HG03469 (cell line): ENCODE results near the gene OR2Y1.
A peak's percentile ranks its signal among the peaks of the same experiment; 100 is the strongest.
"Not testable (repeated sequence)": the region's sequence is repeated elsewhere in the genome, so short reads cannot be mapped to it uniquely, and the experiment has no call there.

Experiments used
- ATAC-seq: cut with Tn5 transposase; IDR thresholded peaks from one replicate; pipeline ENCODE4 v1.9.1; 2021; ENCODE audit warnings: mild to moderate bottlenecking, moderate library complexity, moderate number of reproducible peaks; ENCODE audit not compliant: unreplicated experiment

Gene OR2Y1, protein sequence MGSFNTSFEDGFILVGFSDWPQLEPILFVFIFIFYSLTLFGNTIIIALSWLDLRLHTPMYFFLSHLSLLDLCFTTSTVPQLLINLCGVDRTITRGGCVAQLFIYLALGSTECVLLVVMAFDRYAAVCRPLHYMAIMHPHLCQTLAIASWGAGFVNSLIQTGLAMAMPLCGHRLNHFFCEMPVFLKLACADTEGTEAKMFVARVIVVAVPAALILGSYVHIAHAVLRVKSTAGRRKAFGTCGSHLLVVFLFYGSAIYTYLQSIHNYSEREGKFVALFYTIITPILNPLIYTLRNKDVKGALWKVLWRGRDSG

DNA sequence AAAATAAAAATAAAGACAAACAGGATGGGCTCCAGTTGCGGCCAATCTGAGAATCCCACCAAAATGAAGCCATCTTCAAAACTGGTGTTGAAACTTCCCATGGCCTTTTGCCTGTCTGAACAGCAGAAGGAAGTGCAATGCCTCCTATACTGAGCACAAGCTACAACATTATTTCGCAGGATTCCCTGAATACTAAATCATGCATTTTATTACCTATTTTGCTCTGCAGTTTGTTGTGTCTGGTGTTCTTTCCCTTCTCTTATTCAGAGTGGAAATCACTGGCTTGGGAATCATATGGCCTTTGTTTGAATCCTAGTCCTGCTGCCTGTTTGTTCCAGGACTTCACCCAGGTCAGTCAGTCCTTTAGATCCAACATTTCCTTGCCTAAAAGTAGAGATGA lies at the start of gene OR2Y1:
OR2Y1 (minus strand) TSS at position 101 of the 400 bp plus-strand sequence; CDS start at position 101, 0 bp downstream.
- ATAC-seq, result no peak

- not testable (repeated sequence) for ATAC-seq
Observed at GRCh38 chr5:180788651-180789410, 49.0 kb upstream of the OR2Y1 start.

GRCh38 chr5:180787711-180788431 lies 48.0 kb upstream of the OR2Y1 start:
- no peak for ATAC-seq

DNA sequence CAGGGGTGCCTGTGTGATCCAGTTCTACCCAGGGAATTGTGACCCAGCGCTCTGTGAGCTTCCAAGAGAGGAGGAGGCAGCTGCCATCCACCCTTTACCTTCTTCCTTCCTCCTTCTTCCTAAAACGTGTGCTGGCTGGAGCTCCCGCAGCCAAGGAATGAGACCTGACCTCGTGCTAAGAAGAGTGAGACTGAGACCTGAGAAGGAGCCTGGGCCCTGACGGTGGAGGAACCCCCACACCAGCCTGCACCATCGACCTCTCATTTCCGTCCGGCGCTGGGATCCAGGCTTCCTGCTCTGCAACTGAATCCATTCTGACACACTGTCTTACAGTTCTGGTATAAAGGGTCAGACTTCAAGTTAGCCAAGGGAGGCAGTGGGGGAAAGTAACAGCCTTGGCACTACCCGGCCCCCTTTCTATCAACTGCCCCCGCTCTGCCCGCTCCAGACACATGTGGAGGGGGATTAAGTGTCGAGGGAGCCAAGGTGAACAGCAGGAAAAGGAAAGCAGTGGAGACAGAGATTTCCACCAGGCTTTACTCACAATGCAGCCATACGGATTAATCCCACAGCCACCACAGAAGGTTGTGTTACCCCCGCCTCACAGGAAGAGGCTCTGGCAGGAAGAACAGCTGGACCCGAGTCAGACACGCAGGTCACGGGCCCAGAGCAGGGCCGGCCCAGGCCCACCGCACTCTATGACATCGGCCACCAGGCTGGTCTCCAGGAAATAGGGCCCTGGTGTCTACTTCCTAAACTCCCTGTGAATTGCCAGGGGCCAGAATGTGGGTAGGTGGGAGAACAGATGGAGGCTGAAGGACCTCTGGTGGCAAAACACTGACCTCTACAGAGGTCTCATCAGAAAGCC lies 46.9 kb upstream of the OR2Y1 start:
- no peak for ATAC-seq

GRCh38 chr5:180785794-180786221 lies 46.0 kb upstream of the OR2Y1 start:
- no peak for ATAC-seq

DNA sequence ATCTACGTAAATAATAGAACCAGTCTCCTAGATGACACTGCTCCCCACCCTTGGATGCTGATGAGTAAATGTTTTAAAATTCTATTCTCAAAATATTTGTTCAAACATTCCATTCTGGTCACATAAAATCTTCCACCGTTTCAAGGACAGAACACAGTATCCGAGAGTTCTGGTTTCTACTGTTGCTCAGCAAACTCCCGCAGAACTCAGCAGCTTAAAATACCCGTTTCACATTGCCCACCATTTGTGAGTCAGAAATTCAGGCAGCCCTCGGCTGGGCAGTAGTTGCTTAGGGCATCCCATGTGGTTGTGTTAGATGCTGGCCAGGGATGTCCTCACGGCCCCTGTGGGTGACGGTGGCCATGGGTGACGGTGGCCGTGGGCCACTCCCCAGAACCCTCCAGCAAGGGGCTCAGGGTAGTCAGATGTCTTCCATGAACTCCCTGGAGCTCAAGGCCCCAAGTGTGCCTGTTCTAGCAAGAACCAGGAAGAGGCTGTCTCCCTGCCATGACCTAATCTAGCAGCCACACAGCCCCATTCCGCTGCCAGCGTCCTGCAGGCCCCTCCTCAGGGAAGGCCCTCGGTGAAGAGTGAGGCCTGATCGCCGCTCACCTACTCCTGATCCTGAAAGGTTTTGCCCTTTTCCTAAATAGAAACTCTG lies 45.4 kb upstream of the OR2Y1 start:
- ATAC-seq, result no peak

DNA sequence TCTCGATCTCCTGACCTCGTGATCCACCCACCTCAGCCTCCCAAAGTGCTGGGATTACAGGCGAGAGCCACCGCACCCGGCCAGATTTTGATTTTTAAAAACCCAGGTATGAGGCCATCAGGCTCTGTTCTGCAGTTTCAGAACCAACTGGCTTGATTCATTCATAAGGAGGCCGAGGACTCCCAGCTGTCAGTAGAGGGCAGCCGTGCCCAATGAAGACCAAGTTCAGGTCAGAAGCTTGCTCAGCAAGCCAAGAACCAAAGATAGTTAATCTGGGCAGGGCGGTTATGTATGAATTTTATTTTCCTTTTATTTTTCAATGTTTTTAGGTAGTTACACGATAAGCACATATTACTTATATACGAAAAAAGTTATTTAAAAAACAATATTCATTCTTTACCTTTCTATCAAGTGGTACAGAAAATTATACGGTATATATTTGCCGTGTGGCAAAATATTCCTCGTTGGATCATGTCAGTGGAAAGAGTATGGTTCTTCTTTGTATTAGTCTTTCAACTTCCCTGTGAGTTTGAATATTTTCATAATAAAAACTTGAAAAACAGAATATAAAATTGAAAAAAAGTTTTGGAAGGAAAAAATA lies 44.7 kb upstream of the OR2Y1 start:
- ATAC-seq, result peak; percentile 52

DNA sequence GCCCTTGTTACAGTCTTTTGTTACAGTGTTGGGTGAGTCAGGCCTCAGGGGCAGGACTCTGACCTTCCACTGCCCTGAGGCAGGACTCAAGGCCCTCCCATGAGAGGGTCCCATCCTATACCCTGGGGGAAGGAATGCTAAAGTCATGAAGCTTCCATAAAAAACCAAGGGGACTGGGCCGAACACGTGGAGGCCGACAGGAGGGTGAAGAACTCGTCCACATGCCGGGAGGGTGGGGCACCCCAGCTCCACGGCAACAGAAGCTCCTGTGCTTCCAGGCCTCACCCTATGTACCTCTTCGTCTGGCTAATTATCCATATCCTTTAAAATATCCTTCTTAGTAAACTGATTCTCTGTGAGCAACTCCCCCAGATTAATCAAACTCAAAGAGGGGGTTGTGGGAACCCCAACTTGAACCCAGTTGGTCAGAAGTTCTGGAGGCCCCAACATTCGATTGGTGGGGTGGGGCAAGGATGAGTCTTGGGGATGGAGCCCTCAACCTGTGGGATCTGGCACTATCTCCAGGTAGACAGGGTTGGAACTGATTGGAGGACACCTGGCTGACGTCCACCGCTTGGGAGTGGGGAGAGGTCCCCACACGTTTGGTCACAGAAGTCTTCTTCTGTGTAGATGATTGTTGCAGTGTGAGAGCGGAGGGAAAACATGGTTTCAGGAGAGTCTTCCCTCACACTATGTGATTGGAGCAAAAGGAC lies 43.6 kb upstream of the OR2Y1 start:
- no peak for ATAC-seq

DNA sequence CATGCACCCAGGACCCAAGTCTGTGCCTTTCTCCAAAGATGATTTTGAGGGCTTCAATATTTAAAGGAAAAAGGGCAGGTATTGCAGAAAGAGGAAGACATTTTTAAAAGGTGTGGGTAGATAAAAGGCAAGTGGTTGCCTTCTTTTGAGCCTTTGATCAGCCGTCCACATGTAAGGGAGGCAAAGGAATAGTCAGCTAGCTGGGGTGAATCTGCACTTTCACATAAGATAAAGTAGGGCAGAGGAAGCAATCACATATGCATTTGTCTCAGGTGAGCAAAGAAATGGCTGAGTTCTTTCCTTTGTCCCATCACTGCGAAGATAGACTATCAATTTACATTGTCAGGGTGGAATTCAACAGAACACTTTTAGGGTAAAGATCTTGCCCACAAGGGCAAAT lies 42.9 kb upstream of the OR2Y1 start:
- no peak for ATAC-seq

DNA sequence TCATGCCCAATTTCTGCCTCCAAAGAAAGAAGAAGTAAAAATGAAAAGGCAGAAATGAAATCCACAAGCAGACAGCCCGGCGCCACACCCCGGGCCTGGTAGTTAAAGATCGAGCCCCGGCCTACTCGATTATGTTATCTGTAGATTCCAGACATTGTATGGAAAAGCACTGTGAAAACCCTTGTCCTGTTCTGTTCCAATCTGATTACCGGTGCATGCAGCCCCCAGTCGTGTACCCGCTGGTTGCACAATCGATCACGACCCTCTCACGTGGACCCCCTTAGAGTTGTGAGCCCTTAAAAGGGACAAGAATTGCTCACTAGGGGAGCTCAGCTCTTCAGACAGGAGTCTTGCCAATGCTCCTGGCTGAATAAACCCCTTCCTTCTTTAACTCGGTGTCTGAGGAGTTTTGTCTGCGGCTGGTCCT lies 42.1 kb upstream of the OR2Y1 start:
- ATAC-seq, result not testable (repeated sequence)

DNA sequence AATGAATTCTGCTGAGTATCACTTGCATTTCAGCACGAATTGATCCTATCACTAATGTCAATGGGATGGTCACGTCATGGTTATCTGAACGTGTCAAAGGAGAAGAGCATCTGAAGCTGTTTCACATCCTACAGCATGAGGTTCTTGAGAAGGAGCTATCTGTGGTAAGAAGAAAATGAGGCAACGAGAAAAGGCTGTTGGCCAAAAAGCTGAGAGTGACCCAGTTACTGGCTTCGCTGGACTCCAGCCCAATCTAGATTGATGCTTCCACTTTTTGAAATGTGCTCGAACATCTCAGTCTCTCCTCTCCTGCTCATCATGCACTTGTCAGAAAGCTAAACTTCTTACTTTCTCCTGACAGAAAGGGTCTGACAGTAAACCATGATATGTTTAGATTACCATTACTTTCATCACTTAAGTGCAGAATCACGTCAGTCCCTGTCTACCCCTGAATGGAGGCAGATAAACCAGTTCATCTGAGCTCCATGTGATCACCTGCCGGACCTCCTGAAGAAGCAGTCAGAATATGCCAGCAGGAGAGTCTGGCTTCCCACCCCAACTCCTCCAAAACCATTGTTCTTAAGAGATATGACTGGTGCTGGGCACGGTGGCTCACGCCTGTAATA lies 40.2 kb upstream of the OR2Y1 start:
- ATAC-seq, result no peak

GRCh38 chr5:180777475-180777874 lies 37.6 kb upstream of the OR2Y1 start:
- ATAC-seq, result no peak

DNA sequence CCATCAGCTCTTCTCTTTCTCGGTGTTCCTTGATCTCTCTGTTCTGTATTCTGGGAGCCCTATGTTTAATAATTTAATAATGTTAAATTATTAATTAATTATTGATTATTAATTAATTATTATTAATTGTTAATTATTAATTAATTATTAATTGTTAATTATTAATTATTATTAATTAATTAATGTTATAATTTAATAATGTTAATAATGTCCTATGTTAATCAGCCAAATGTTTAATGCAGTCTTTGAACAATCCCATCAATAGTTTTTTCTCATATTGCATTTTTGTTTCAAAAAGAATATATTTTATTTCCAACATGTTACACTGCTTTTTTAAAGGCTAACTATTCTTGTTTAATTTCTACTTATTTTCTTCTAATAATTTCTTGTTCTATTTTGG lies 36.5 kb upstream of the OR2Y1 start:
- no peak for ATAC-seq

- ATAC-seq, result no peak
Observed at GRCh38 chr5:180775624-180776023, 35.8 kb upstream of the OR2Y1 start.

- no peak for ATAC-seq
Observed at GRCh38 chr5:180771839-180772238, 32.0 kb upstream of the OR2Y1 start.

DNA sequence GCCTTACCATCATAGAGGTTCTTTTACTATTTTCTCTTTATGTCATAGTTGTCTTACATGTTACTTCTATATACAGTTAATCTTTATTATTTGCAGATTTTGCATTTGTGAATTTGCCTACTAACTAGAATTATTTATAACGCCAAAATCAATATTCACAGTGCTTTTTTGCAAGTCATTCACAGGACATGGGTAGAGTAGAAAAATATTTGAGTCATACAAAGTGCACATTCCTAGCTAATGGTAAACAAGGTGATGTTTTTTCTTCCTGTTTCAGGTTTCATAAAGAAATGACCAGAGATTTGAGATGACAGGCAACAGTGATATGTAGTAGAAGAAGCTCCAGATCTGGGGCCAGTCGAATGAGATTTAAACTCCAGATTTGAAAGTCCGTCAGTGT lies 30.0 kb upstream of the OR2Y1 start:
- ATAC-seq, result no peak

GRCh38 chr5:180755601-180756000 lies 15.7 kb upstream of the OR2Y1 start:
- no peak for ATAC-seq

DNA sequence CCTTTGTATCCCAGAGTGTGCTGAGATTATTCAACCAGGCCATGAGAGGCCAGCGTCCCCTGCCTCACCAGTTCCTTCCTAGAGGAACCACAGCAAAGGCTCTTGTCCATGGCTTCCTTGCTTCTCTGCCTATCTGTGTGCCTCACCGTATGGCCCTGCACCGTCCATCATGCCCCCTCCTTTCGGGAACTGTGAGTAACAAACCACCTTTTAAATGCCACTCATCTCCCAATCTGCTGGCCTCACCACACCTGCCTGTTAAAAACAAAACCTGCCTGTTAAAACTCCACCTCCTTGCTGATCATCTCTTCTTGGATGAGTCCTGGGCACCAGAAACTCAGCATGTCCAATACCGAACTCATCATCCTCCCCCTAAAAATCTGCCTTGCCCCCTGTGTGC lies 4.4 kb upstream of the OR2Y1 start:
- ATAC-seq, result no peak

DNA sequence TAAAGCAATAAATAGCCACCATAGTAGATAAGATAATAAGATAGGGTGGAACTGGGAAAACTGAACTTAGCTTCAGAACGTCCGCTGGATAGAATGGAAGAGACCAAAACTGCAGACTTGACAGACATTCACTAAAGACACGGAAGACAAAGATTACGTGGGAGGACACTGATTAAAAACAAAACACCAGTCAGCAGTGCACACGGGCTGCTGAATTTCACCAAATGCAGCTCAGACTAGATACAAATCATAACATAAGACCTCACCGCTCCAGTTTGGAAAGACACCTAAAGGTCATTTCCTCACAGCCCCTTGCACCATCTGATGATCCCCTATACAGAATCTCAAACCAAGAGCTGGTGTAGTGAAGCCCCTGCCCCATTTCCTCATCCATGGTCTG lies 2.9 kb upstream of the OR2Y1 start:
- ATAC-seq, result no peak
